HUES48 (cell line): ENCODE results near the gene RASSF6.
"Not testable (repeated sequence)": the region's sequence is repeated elsewhere in the genome, so short reads cannot be mapped to it uniquely, and the experiment has no call there.

Experiments used
- H3K27ac ChIP-seq: one replicate; pipeline ENCODE4 v1.7.0; 2013; ENCODE audit warnings: low read depth, low read length, inconsistent platforms
- H3K27me3 ChIP-seq: 2 replicates; pipeline ENCODE4 v1.6.1; 2013; ENCODE audit warnings: mild to moderate bottlenecking, low read length; ENCODE audit not compliant: control insufficient read depth, insufficient read depth
- H3K36me3 ChIP-seq: 2 replicates; pipeline ENCODE4 v1.6.1; 2013; ENCODE audit warnings: low read length; ENCODE audit not compliant: control insufficient read depth, insufficient read depth
- H3K4me1 ChIP-seq: 2 replicates; pipeline ENCODE4 v1.6.1; 2013; ENCODE audit warnings: mild to moderate bottlenecking, low read length; ENCODE audit not compliant: control insufficient read depth, insufficient read depth
- H3K4me3 ChIP-seq: 2 replicates; pipeline ENCODE4 v1.5.1; 2013; ENCODE audit warnings: mild to moderate bottlenecking, low read depth, low read length
- H3K9ac ChIP-seq: 2 replicates; pipeline ENCODE4 v1.6.1; 2013; ENCODE audit warnings: mild to moderate bottlenecking, low read depth, low read length, moderate library complexity
- H3K9me3 ChIP-seq: 2 replicates; pipeline ENCODE4 v1.6.1; 2013; ENCODE audit warnings: low read length; ENCODE audit not compliant: control insufficient read depth, insufficient read depth

Gene RASSF6

DNA sequence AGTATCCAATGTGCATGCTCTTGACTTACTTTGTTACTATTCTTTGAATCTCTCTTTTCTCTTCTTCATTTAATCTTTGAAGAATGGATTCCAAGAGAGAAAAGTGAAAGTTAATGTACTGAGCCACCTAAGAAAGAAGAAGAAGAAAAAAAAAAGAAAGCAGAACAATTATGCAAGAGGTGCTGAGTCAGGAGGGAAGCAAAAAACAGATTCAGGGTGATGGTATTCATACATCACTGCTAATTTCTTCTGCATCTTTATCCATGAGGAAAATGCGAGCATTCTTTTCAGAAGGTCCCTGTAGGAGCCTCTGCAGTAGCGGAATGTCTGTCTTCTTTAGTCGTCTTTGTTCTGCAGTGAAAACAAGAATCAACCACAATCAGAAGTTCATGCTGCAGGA, 43.9 kb downstream of the RASSF6 start:
- no peak overlapping the region for H3K9ac ChIP-seq
- no peaks in the 10 kb centered on the region for H3K36me3 ChIP-seq
- peaks cover 4% of the 10 kb centered on the region for H3K4me1 ChIP-seq
- H3K9me3 ChIP-seq, result no peaks in the 10 kb centered on the region
- H3K4me3 ChIP-seq, result no peak overlapping the region
- H3K27me3 ChIP-seq, result no peaks in the 10 kb centered on the region
- no peak overlapping the region for H3K27ac ChIP-seq

DNA sequence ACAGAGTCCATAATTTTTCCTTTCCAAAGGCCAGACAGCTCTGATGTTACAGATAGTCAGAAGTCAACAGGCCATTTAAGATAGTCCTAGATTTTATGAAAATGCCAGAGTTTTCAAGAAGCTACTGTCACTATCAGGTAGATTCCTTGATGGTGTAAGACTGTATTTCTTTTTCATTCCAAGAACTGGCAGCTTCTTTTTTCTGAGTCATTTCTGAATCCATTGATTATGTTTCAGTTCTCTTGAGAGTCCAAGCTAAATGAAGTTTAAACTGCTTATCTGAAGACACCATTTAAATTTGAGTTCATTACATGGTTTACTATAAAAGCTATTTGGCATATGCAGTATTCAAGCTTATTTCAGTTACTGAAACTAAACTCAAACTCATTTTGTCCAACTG, 44.6 kb downstream of the RASSF6 start:
- Histone ChIP-seq H3K9me3 (no peaks in the 10 kb centered on the region), H3K9ac (no peak overlapping the region), H3K4me1 (peaks cover 4% of the 10 kb centered on the region), H3K4me3 (no peak overlapping the region), H3K27ac (no peak overlapping the region), H3K27me3 (no peaks in the 10 kb centered on the region), H3K36me3 (no peaks in the 10 kb centered on the region)

DNA sequence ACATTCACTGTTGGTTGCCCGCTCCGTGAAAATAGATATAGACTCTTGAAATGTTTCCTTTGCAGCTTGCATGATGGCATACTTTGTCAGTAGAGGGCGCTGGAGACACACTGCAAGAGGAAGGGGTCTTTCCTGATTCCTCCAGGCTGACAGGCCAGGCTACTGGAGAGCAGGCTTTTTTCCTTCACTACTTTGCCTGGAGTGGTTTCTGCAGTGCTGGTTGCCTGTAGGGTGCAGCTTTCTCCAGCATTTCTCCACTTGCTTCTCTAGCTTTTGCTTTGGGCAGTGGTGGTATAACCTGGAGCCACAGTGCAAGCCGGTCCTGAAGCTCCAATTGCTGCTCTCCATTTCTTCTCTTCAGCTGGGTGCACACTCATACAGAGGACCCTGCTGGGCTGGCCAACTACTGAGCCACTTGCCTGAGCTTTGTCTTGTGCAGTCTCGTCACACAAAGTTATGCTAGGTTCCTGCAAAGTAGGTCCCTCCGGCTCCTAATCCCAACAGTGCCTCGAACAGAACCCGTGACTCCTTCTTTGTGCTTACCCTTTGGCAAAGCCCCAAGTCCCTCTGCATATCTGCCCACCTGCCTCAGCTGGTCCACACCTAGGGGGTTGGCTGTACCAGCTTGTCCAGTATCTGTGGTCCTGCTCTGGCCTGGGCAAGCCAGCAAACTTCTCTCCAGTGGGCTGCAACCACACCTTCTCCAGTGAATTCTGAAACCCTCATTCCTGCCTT, 46.3 kb downstream of the RASSF6 start:
- Histone ChIP-seq H3K36me3 (no peaks in the 10 kb centered on the region), H3K4me1 (peaks cover 4% of the 10 kb centered on the region), H3K4me3 (no peak overlapping the region), H3K9me3 (no peaks in the 10 kb centered on the region), H3K27ac (no peak overlapping the region), H3K9ac (no peak overlapping the region), H3K27me3 (no peaks in the 10 kb centered on the region)

DNA sequence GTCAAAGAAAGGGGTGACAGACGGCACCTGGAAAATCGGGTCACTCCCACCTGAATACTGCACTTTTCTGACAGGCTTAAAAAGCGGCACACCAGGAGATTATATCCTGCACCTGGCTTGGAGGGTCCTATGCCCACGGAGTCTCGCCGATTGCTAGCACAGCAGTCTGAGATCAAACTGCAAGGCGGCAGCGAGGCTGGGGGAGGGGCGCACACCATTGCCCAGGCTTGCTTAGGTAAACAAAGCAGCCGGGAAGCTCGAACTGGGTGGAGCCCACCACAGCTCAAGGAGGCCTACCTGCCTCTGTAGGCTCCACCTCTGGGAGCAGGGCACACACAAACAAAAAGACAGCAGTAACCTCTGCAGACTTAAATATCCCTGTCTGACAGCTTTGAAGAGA, 69.4 kb downstream of the RASSF6 start:
- H3K9me3 ChIP-seq, result peaks cover 12% of the 10 kb centered on the region; the same call in 1 of the 2 replicates
- not testable (repeated sequence) for H3K36me3 ChIP-seq, H3K27me3 ChIP-seq, H3K27ac ChIP-seq, H3K4me3 ChIP-seq, H3K9ac ChIP-seq, H3K4me1 ChIP-seq

DNA sequence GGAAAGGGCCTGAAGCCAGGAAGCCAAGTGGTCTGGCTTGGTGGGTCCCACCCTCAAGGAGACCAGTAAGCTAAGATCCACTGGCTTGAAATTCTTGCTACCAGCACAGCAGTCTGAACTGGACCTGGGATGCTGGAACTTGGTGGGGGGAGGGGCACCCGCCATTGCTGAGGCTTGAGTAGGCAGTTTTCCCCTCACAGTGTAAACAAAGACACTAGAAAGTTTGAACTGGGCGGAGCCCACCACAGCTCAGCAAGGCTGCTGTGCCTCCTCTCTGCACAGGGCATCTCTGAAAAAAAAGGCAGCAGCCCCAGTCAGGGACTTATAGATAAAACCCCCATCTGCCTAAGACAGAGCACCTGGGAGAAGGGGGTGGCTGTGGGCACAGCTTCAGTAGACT, 75.6 kb downstream of the RASSF6 start:
- no peak overlapping the region for H3K9ac ChIP-seq
- no peak overlapping the region for H3K4me3 ChIP-seq
- no peaks in the 10 kb centered on the region for H3K4me1 ChIP-seq
- peaks cover under 1% of the 10 kb centered on the region; the same call in 1 of the 2 replicates for H3K9me3 ChIP-seq
- H3K27me3 ChIP-seq, result no peaks in the 10 kb centered on the region
- H3K36me3 ChIP-seq, result no peaks in the 10 kb centered on the region
- H3K27ac ChIP-seq, result no peak overlapping the region

DNA sequence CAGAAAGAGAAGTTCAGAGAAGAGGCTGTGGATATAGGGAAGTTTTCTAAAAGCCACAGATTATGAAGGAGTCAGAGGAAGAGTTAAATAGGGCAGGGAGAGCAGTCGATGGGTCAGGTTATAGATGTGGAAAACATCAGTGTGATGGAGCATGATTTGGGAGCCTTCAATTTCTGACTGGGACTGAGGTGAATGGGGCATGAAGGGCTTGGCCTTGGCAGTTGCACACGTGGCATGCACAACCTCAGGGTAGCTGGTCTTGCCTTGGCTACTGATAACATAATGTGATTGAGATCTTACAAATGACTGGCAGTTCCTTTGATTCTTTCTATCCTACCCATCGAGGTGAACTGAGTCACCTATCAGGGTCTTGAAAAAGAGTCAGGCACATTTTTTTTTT, 79.0 kb downstream of the RASSF6 start:
- H3K27ac ChIP-seq, result no peak overlapping the region
- no peak overlapping the region for H3K4me3 ChIP-seq
- no peaks in the 10 kb centered on the region for H3K36me3 ChIP-seq
- no peaks in the 10 kb centered on the region for H3K4me1 ChIP-seq
- H3K9ac ChIP-seq, result no peak overlapping the region
- H3K27me3 ChIP-seq, result no peaks in the 10 kb centered on the region
- no peaks in the 10 kb centered on the region; the same call in 1 of the 2 replicates for H3K9me3 ChIP-seq

DNA sequence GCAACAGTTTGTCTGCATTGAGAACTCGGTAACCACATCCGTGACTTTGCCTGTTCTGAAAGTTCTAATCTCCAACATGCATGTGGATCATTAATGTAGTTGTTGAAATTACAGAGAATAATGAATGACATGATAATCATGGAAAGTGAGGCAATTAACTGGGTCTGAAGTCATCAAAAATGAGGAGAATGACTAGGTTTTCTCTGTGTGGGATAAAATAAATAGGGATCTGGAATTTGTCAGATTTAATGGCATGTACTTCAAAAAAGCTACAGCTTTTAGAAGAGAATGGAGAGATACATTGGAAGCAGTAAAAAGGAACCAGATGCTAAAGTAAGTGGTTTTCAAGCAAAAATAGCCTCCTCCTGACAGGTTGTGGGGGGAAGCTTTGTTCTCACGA, 79.4 kb downstream of the RASSF6 start:
- Histone ChIP-seq H3K9me3 (no peaks in the 10 kb centered on the region; the same call in 1 of the 2 replicates), H3K27ac (no peak overlapping the region), H3K27me3 (no peaks in the 10 kb centered on the region), H3K36me3 (no peaks in the 10 kb centered on the region), H3K4me3 (no peak overlapping the region), H3K9ac (no peak overlapping the region), H3K4me1 (no peaks in the 10 kb centered on the region)

DNA sequence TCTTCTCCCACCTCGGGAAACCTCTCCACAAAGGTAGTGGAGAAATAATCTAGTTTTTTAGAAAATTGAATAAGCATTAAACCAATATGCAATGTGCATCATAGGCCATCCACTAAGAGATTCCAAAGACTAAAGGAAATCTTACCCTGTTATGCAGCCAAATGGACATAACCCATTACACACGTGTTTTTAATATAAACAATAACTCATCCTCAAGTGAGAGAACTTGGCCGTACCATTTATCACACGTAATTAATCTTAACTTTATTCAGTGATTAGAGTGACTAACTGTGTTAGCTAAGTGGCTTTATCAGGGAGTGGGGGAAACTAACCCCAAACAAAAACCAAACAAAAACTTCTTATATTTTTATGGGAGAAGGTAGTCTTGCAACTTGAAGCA, 80.8 kb downstream of the RASSF6 start:
- no peaks in the 10 kb centered on the region for H3K27me3 ChIP-seq
- no peak overlapping the region for H3K9ac ChIP-seq
- H3K4me1 ChIP-seq, result no peaks in the 10 kb centered on the region
- H3K36me3 ChIP-seq, result no peaks in the 10 kb centered on the region
- H3K9me3 ChIP-seq, result no peaks in the 10 kb centered on the region; the same call in 1 of the 2 replicates
- no peak overlapping the region for H3K4me3 ChIP-seq
- H3K27ac ChIP-seq, result no peak overlapping the region

DNA sequence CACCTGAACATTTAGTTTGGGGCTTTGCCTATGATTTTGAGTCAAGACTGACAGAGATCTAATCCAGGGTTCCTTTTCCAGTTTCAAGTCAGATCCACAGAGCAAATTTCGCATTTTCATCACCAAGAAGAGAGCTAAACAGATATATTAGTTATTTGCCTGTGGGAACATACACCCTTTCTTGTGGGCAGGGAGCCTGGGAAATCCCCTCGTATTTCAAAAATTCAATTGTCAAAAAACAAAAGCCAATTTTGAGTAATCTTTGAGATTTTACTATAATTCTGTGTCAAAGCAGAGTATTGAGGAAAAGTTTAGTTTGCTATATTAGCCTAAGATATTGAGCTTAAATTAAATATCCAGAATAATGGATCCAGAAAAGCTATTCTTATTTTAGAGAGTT, 82.1 kb downstream of the RASSF6 start:
- Histone ChIP-seq H3K36me3 (no peaks in the 10 kb centered on the region), H3K9me3 (no peaks in the 10 kb centered on the region), H3K27me3 (no peaks in the 10 kb centered on the region), H3K9ac (no peak overlapping the region), H3K27ac (no peak overlapping the region), H3K4me3 (no peak overlapping the region), H3K4me1 (no peaks in the 10 kb centered on the region)

DNA sequence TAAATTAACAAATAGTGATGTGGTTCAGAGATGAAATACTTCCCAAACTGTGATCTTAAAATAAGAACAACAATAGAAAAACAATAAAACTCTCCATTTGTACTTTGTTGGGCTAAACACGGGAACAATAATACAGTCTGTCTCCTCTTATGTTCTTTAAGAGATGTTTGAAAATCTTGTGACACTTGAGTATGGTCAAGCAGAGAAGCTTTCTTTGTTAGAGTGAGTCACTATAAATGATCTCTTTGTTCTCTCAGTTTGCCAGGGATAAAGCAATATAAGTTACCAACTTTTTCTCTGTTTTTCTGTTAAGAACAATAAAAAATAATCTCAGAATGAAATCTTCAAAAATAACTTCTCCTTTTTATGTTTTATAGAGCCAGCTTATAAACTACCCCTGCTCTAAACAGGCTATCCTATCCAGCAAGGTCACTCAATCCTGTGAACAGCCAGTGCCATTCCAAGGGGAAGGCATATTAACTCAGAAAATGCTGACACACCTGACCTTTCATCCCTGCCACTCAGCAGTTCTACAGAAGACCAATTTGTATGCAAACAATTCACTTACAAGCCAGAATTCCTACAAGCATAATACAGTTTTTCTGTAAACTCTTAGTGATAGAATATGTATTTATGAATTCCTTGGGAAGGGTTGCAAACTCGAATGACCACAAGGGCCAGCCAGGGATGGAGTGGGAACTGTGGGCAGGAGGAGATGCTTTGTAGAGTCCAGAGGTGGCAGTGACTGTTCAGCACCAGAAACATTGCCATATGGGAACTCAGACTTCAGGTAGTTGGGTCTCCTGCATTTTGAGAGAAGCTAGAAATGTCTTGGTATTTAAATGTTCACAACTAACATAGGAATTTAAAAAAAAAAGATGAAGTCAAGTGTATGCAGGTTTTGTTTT, 86.5 kb downstream of the RASSF6 start:
- H3K27ac ChIP-seq, result no peak overlapping the region
- no peak overlapping the region for H3K4me3 ChIP-seq

DNA sequence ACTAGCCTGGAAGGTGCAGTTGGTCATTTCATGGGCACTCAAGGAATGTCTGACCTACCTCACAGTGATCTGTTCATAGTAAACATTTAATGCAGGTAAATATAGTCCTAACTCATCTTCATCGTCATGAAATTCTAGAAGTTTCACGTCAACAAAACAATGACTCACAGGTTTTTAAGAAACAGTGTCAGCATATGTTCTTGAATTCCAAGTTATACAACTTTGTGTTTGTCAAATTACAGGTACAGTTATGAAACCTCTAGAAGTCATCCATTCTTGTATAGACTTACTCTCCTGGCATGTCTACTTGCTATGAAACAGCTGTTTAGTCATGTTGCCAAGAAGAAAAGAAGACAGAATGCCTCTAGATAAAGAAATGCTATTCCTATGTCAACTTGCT, 92.1 kb downstream of the RASSF6 start:
- Histone ChIP-seq H3K9me3 (no peaks in the 10 kb centered on the region), H3K36me3 (no peaks in the 10 kb centered on the region), H3K4me3 (no peak overlapping the region), H3K4me1 (no peaks in the 10 kb centered on the region), H3K27ac (no peak overlapping the region), H3K9ac (no peak overlapping the region), H3K27me3 (no peaks in the 10 kb centered on the region)

More for the DNA sequence above, 86.5 kb downstream of the RASSF6 start:
- no peaks in the 10 kb centered on the region for H3K4me1 ChIP-seq
- no peaks in the 10 kb centered on the region for H3K36me3 ChIP-seq
- H3K27me3 ChIP-seq, result no peaks in the 10 kb centered on the region
- no peaks in the 10 kb centered on the region for H3K9me3 ChIP-seq
- no peak overlapping the region for H3K9ac ChIP-seq
